NCI-H510A (cell line): ENCODE results near the gene ELL2.
"Not testable (repeated sequence)": the region's sequence is repeated elsewhere in the genome, so short reads cannot be mapped to it uniquely, and the experiment has no call there.

Experiments used
- DNase-seq: peaks from one replicate; lab custom pipeline; 2025; lab: John Stamatoyannopoulos, UW

Gene ELL2

DNA sequence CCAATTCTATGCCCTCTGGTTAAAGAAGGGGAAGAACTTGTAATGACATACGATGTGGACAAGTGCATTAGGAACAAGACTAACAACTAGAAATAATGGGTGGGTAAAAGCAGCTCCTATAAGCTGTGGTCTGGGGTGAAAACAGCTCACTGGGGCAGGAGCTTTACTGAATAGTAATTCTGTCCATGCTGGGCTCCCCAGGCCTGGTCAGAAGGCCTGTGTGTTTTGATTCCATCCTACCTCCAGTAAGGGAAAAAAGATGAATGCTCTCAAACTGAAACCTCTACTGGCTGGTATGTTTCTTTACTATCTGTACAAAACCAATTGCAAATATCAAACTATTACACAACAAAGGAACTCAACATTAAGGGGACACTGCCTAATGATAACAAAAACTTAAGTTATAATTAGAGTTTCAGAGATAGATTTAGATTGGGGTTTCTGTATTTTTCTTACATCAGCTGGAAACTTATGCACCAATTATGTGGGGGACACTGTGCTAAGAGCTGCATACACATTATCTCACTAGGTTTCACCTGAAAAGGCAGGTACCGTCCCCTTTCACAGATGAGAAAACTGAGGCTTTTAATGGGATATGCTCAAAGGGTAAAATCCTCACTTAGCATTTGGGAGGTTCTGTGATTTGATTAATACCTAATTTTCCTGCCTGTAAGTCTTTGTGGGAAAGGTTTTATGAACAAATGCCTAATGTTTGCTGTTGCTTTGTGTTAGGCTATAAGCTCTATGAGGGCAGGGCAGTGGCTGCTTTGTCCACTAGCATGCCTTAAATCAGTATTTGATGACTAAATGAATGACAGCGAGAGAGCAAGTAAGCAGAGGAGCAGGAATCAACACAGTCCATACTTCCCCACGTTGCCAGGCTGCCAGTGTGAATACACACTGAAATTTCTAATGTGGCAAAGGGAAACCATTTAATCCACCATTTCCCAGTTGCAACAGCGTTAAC lies 53.6 kb downstream of the ELL2 start:
- no peak for DNase-seq

DNA sequence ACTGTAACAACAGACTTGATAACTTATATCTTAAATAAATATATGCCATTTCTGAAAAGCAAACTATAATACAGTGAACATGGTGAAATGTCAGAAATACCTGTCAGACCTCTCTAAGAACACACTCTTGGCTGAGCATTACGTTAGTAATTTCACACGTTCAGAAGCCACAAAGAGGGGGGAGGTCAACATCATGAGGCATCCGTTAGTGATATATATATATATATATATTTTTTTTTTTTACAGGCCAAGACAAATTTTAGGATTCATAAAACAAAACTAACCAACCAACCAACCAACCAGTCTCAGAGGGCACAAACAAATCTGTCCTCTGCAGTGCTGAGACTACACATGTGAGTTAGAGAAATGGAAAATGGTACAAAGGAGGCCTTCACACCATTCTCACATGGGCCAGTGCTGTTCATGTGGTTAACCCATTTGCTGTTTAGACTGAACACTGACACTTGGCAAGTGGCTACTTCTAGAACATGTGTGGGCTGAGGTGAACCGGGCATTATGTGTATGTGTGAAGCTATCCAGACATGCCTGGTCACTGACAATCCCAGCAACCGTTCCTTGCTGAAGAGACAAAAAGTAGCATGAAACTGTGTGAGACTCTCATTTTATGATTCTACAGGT lies 54.5 kb downstream of the ELL2 start:
- no peak for DNase-seq

GRCh38 chr5:95906398-95906797 lies 55.3 kb downstream of the ELL2 start:
- not testable (repeated sequence) for DNase-seq

- DNase-seq = no peak
Observed at GRCh38 chr5:95904827-95905226, 56.8 kb downstream of the ELL2 start.

DNA sequence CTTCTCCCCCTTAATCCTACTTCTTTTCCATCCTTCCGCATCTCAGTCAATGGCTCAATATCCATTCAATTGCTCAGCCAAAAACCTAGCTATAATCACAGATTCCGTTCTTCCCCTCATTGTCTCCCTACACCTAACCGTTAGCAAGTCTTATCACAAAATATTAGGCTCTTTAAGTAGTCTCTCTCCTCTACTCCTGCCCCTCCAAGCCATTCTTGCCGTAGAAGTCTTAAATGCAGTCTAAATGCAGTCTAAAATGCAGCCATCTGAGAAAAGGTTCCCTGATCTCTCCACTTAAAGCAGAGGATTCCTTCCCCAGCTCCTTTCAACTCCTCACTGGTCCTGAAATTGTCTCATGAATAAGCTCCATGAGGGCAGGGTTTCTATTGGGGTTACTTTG lies 57.8 kb downstream of the ELL2 start:
- no peak for DNase-seq

DNA sequence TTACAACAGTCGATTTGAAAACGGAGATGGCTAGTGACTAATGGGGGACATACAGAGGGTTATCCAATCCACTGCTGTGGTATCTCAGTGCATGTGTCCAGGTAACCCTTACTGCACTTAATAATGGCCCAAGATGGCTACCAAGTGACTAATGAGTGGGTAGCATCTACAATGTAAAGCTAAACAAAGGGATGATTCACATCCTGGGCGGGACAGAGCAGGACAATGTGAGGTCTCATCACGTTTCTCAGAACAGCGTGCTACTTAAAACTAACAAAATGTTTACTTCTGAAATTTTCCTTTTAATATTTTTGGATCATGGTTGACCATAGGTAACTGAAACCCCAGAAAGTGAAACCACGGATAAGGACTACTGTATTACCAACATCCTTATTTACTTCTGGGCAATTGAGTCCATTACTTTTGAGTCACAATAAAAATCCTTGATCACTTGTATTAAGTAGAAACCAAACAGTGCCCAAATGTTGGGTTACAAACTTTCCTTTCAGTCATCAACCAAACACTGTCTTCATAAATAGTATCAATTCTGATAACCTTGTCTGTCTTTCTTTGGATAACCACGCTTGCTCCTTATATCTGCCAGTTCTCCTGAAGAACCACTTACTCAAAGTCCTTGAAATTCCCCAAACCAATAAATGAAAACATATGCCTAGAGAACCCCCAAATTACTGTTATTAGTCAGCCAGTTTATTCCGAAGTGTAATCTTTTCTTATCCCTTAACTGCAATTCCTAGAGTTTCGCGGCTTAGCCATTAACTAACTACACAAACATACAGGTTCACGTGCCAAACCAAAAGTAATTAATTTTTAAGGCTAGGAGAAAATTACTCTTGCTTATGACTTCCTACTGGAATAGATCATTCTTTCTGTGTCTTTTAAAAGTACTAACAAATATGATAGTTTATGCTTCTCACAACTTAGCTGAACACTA lies 59.7 kb downstream of the ELL2 start:
- DNase-seq = no peak

GRCh38 chr5:95900383-95900958 lies 61.2 kb downstream of the ELL2 start:
- DNase-seq = no peak

DNA sequence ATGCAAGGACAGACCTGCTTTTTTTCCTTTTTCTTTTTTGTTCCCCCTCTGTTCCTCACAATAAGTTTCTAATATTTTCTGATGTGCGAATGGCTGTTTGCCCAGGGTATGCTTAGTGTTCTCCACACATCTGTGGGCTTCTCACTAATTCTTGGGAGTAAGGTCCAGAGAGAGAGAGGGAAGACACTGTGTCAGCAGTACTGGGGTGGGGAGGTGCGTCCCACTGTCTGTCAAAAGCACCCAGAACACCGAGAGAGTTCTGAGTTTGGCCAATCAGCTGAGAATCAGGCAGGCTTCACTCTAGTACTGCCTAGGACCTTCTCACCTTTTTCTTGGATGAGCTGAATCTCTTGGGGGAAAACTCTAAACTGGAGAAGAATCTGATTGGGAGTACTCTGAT lies 61.8 kb downstream of the ELL2 start:
- no peak for DNase-seq

GRCh38 chr5:95899006-95899405 lies 62.6 kb downstream of the ELL2 start:
- no peak for DNase-seq

DNA sequence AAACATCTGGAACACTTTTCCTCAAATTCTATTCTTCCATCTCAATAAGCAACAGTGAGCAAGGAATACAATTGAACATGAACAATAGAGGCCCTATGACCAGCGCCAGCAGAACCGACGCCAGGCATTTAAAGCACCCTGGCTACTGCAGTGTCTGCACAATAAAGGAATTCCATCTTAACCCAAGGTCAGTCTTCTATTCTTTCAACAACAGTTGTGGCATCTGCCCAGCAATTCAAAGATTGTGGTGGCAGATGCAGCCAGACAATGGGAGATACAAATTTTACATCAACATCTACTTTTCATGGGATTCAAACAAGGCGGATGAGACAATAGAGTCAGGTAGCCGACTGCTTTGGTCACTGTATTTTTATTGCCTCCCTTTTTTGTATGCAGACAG lies 65.9 kb downstream of the ELL2 start:
- DNase-seq = no peak

DNA sequence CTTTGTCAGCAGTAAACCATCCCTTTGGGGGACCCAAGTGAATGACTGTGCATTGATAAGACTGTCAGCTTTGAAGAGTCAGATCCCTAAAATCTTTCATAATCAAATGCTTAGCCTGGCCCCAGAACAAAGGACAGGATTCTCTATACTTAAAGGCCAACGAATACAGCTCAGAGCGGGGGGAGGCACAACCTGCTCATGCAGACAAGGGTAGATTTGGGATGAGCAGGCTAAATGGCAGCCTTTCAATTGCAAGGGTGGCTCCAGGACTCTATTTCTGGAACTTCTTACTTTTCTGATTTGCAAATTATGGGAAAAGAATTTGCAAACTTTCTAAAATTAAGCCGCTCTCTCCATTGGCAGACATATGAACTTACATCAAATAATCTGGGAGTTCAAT lies 66.4 kb downstream of the ELL2 start:
- DNase-seq = no peak

DNA sequence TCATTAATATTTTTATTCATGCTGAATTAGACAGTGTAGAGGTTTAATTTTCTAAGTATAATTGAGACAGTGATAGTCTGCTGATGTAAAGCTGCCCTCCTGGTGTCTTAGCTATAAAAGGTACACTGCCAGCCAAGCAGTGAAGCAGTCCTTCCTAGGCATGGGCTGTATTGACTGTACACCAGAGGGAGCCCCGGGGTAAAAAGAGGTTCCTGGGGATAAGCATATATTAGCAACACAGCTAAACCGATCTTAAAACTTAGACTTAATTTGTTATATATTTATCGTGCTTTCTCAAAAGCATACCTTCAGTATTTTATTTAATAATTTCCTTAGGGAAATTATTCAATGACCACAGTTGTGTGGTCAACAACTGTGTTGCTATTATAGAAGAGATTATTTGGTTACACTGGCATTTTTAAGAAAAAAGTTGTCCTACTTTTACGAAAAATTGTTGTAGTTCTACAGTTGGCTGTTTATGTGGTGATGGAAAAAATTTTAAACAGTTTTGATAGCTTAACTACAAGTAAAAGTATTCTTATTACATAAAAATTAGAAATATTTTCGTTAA lies 68.8 kb downstream of the ELL2 start:
- DNase-seq = no peak

GRCh38 chr5:95891499-95891898 lies 70.2 kb downstream of the ELL2 start:
- DNase-seq = no peak

GRCh38 chr5:95889076-95889475 lies 72.6 kb downstream of the ELL2 start:
- no peak for DNase-seq

DNA sequence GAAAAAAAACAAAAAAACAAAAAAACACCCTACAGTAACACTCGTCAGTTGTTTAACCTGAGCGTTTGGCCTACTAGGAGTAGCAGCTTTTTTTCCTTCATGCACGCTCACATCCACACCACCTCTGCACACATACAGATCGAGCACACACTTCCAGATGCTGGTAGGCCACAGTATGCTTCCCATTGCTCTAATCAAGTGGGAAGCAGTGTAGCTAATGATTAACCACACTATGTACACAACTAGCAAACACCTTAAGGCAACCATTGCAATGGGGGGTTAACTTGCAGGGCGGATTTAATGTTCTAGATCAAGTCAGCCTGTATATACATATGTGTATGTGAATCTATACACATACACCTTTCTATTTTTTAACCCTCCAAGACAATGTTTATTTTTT lies 73.7 kb downstream of the ELL2 start:
- DNase-seq = no peak

- DNase-seq = no peak
Observed at GRCh38 chr5:95886340-95887044, 75.2 kb downstream of the ELL2 start.

DNA sequence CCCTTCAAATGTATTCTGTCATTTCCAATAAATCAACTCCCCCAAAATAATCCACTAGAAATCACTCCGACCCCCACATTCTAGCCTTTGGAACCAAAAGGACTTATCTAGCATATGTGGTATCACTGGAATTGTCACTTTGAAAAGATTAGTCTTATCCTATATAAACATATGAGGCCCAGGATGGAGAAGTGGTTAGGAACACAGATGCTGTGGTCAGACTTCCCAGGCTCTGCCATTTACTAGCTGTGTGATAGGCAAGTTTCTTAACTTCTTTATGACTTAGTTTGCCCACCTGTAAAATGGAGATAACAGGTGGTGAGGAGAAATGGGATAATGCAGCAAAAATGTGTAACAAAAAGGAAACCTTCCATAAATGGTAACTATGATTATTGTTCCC lies 77.1 kb downstream of the ELL2 start:
- no peak for DNase-seq

- no peak for DNase-seq
Observed at GRCh38 chr5:95884017-95884325, 77.7 kb downstream of the ELL2 start.

DNA sequence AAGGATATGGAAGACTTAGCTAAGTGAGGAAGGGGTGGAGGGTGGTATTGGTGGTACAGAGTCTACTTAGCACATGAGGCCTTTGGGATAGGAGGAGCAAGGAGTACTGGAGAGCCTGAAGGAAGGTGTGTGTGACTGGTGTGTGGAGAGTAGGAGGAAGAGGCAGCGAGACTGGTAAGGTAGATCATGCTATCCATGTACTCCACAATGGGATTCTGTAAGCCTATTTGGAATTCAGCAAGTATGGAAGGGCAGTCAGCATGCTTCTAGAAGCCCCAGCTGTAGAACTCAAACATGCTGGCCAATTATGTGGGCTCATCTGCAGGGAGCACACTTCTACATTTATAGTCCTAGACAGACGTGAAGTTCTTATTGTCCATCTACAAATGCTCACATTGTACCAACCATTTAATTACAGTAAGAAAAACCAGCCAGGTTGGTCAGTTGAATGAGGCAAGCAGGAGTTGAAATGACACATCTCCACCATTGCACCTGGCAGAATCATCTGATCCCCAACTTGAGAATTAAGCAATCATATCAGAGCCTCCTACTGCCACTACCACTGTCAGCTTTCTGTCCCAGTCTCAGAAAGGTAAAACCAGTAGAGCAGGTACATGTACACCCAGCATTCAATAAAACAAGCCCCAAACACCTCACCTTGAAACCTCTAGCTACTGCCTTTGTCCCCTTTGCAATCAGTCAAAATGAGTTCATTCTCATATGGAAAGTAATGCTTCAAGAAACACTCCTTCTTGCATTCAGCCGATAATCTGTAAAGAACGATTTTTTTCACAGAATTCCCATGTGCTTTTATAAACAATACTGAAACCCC lies 78.2 kb downstream of the ELL2 start:
- no peak for DNase-seq

DNA sequence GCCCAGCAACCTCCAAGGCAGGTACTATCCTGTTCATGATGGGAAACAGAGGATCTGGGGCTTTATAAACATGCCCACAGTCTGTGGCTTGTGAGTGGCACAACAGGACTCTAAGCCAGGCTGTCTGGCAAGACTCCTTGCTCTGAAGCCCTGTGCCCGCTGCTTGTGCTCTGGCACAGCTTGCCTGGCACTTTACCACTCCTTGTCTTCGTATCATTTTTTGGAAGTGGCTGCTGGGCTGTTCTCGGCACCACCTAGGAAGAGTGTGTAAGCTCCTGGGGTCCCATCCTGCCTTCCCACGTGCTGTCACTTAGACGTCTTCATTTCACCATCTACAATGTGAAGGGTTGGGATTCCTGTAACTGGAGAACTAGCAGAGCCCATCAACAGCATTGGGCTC lies 79.8 kb downstream of the ELL2 start:
- DNase-seq = no peak
